HFFc6 (cell line): ENCODE measurements around the gene SIVA1. TPM values are rescaled to one million over a fixed set of nuclear protein-coding genes. Genes with fewer than 3 reads are reported as not detected.

Source experiments
- DNase-seq: peaks from one replicate; pipeline ENCODE4 v3.0.0-alpha.2; 2018
- H3K27ac Mint-ChIP-seq: 2 replicates; pipeline ENCODE4 v1.8.0; 2020; ENCODE audit warnings: mild to moderate bottlenecking, mixed read lengths
- H3K27me3 Mint-ChIP-seq: 2 replicates; pipeline ENCODE4 v1.8.0; 2021; ENCODE audit warnings: mild to moderate bottlenecking, moderate library complexity, mixed read lengths; ENCODE audit not compliant: insufficient read depth
- H3K36me3 Mint-ChIP-seq: 2 replicates; pipeline ENCODE4 v1.8.0; 2021; ENCODE audit warnings: low read depth, mixed read lengths
- H3K4me1 Mint-ChIP-seq: 2 replicates; pipeline ENCODE4 v1.8.0; 2020; ENCODE audit warnings: low read depth, mixed read lengths
- H3K4me3 Mint-ChIP-seq: 2 replicates; pipeline ENCODE4 v1.8.0; 2020; ENCODE audit warnings: mild to moderate bottlenecking, moderate library complexity, mixed read lengths
- H3K9me3 Mint-ChIP-seq: 2 replicates; pipeline ENCODE4 v1.8.0; 2020; ENCODE audit warnings: mild to moderate bottlenecking, mixed read lengths
- CTCF ChIP-seq: fragments of 200-600 bp; sonication (generic); IDR thresholded peaks from 2 replicates; pipeline ENCODE4 v1.5.0; 2021; ENCODE audit warnings: antibody characterized with exemption, mild to moderate bottlenecking
- total RNA-seq, 6 experiments: library from RNA; stranded (reverse); fragmentation: NEBNext Ultra II Directional; extraction: Animal tissue kit (Norgen Biotek cat#: 25700); gene quantifications; 2 replicates in 1 of 6; 3 replicates in 5 of 6; pipeline ENCODE4 v1.2.3, GENCODE V29; 2021

Gene SIVA1
- total RNA-seq, 6 experiments from 2014 or later = 78.3 to 95.8 (median 82.5) TPM

GRCh38 chr14:104710071-104710735 is 42.7 kb upstream of the SIVA1 start:
- no peak overlapping the region for H3K4me3 Mint-ChIP-seq
- no peak for DNase-seq
- peak overlapping the region; percentile 58 for H3K27ac Mint-ChIP-seq
- H3K36me3 Mint-ChIP-seq = peaks cover 4% of the 10 kb centered on the region; the same call in 1 of the 2 replicates
- H3K27me3 Mint-ChIP-seq = peaks cover 9% of the 10 kb centered on the region
- no peak for TF ChIP-seq CTCF
- peaks cover 8% of the 10 kb centered on the region for H3K4me1 Mint-ChIP-seq
- H3K9me3 Mint-ChIP-seq = no peaks in the 10 kb centered on the region

GRCh38 chr14:104712881-104713734 is 39.8 kb upstream of the SIVA1 start:
- Mint-ChIP-seq H3K36me3 (peaks cover 16% of the 10 kb centered on the region; the same call in 1 of the 2 replicates), H3K4me3 (no peak overlapping the region), H3K27ac (no peak overlapping the region), H3K9me3 (no peaks in the 10 kb centered on the region), H3K27me3 (peaks cover 11% of the 10 kb centered on the region), H3K4me1 (peaks cover 8% of the 10 kb centered on the region)
- TF ChIP-seq CTCF = no peak
- no peak for DNase-seq

- no peak for TF ChIP-seq CTCF
- H3K27me3 Mint-ChIP-seq = peaks cover 8% of the 10 kb centered on the region
- no peak for DNase-seq
- H3K4me1 Mint-ChIP-seq = peaks cover under 1% of the 10 kb centered on the region
- no peaks in the 10 kb centered on the region for H3K9me3 Mint-ChIP-seq
- no peak overlapping the region for H3K4me3 Mint-ChIP-seq
- H3K27ac Mint-ChIP-seq = no peak overlapping the region
- peaks cover 16% of the 10 kb centered on the region; the same call in 1 of the 2 replicates for H3K36me3 Mint-ChIP-seq
These were observed 38.9 kb upstream of the SIVA1 start for GRCh38 chr14:104714066-104714465.

- Mint-ChIP-seq H3K9me3 (no peaks in the 10 kb centered on the region), H3K27ac (no peak overlapping the region), H3K4me1 (no peaks in the 10 kb centered on the region), H3K4me3 (no peak overlapping the region), H3K27me3 (peaks cover 6% of the 10 kb centered on the region), H3K36me3 (peaks cover 17% of the 10 kb centered on the region)
- no peak for TF ChIP-seq CTCF
- no peak for DNase-seq
These were observed 38.3 kb upstream of the SIVA1 start for GRCh38 chr14:104714681-104715080.

- TF ChIP-seq CTCF = no peak
- Mint-ChIP-seq H3K4me1 (no peaks in the 10 kb centered on the region), H3K36me3 (peaks cover 19% of the 10 kb centered on the region), H3K27ac (no peak overlapping the region), H3K4me3 (no peak overlapping the region), H3K9me3 (no peaks in the 10 kb centered on the region), H3K27me3 (0 out of 2 replicates have a peak, but pooled peaks cover 3% of the 10 kb centered on the region)
- DNase-seq = no peak
These were observed 37.5 kb upstream of the SIVA1 start for GRCh38 chr14:104715416-104715815.
